HG02970 (cell line): Measurements from ENCODE around the gene FKBP9.
"Not testable (repeated sequence)": the region's sequence is repeated elsewhere in the genome, so short reads cannot be mapped to it uniquely, and the experiment has no call there.

Source experiments
- ATAC-seq: cut with Tn5 transposase; IDR thresholded peaks from one replicate; pipeline ENCODE4 v1.9.1; 2021; ENCODE audit warnings: mild to moderate bottlenecking, moderate library complexity, moderate number of reproducible peaks; ENCODE audit not compliant: unreplicated experiment, low FRiP score

Gene FKBP9

DNA sequence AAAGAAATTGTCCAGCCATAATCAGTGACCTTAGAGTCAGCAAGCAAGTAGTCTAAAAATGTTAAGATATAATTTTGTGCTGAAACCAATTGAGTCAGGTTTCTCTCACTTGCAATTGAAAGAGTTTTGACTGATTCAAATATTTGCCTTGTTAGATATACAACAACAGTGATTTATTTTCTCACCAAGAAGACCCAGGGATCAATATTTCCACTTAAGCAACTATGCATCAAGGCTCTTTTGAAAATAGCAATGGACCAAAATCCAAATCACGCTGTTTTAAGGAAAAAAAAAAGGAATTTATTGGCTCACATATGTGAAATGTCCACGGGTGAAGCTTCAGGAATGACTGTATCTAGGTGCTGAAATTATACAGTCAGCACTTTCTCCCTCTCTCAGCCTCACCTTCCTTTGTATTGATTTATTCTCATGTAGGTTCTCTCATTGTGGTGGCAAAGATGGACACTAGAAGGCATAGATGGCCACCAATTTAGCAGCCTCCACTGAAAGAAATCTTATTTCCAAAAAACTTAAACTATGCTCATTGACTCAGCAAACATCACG lies 9.7 kb upstream of the FKBP9 start:
- no peak for ATAC-seq

DNA sequence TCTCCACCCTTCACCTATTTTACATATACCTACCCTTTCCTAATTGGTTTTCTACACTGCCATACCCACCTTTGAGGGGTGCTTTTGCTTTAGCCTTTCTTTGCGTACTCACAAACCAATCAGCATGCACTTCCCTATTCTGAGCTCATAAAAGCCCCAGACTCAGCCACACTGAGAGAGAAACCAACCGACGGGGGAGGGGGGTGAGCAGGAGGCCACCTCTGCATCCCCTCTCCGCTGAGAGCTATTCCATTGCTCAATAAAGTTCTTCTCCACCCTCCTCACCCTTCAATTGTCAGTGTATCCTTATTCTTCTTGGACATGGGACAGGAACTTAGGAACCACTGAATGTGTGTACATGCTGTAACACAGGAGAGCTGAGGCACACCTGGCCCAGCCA lies 9.0 kb upstream of the FKBP9 start:
- ATAC-seq: no peak

DNA sequence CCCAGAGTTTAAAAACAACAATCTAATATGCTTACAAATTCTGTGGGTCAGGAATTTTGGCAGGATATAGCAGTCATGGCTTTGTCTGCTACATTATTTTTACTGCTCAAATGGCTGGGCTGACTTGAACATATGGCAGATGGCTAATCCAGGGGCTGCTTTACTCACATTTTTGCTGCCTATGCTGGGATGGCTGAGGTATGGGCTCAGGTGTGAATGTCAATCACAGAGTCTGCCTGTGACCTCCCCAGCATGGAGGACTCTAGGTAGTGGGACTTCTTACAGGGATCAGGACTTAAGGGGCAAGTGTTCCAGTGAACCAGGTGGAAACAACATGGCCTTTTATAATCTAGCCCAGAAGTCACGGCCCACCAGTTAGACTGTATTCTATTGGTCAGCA lies 4.4 kb upstream of the FKBP9 start:
- ATAC-seq: no peak

DNA sequence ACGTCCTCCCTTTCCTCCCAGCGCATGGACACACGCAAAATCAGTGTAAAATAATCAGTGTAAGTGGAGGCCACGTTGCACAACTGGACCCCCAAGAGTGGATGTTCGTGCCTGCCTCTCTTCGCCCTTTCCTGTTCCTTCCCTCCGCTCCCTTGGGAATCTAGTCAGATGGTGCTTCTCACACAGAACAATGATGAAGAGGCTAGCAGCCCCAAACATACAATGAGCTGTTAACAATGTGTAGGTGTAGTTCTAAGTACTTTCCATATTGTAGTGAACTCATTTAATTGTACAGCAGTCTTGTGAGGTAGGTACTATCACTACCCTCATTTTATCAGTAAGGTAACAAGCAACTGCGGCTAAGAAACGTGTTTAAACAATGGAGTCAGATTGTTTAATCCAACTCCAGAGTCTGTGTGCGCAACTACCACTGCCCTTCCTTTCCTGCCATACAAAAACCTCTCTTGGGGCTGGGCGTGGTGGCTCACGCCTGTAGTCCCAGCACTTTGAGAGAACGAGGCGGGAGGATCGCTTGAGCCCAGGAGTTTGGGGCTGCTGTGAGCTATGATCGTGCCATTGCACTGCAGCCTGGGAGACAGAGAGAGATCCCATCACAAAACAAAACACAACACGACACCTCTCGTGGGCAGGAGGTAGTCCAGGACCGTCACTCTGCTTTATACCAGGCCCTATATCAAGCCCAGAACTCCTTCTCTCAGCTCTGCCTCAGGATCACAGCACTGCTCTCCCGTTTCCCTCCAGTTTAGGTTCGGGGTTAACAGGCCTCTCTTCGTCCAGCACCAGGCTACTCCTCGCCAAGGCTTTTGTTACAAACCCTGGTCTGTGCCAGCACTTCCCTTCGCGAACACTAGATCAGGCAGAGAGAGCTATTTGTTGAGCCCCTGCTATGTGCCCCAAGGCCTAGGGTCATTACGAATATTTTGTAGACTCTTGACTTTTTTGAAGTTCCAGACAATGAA lies 1.1 kb downstream of the FKBP9 start:
- ATAC-seq: no peak

DNA sequence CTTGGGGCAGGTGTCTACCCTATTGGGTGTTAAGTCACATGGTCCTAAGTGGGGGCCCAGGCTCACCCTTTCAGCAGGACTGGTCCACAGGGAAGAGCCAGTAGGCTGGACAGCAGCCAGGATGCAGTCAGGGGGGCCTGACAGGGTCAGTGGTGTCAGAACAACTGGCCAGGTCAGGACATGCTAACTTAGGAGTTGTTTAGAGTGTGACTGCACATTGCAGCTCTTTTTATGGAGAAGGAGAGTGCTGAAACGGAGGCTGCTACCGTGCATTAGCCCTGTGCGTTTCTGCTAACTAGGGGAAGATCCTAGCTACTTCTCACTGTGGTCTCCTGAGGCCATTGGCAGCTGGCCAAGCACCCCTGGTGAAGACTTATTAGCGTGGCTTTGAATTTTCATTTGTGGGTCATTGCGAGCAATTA lies 6.7 kb downstream of the FKBP9 start:
- not testable (repeated sequence) for ATAC-seq

DNA sequence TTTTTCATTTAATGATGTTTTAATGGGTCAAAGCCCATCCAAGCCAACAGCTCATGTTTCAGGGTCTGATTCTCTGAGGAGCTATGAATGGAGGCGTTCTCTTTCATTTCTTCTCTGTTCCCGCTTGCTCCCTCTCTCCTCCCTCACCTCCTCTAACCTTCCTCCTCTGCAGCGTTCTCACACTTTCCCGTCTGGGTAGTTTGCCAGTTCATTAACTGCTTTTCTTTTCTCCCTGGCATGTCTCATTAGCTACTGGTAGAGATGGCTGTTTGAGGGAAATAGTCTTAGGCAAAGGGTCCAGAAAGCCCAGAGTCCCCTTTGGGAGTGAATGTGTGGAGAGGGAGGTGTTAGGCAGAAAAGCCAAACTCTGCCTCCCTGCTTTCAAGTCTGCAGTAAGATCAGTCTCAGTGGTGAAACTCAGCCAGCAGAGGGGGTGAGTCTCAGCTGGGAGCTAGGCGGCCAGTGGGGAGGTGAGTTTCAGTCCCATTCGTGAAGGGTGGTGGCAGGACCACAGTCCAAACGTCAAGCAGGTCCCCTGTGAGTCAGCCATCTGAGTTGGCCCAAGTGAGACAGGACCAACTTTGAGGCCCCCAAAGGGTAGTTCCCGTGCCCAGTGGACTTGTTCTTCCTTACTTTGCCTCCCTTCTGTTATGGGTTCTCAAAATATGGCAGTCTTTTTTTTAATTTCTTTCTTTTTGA lies 7.4 kb downstream of the FKBP9 start:
- peak; percentile 87 for ATAC-seq

DNA sequence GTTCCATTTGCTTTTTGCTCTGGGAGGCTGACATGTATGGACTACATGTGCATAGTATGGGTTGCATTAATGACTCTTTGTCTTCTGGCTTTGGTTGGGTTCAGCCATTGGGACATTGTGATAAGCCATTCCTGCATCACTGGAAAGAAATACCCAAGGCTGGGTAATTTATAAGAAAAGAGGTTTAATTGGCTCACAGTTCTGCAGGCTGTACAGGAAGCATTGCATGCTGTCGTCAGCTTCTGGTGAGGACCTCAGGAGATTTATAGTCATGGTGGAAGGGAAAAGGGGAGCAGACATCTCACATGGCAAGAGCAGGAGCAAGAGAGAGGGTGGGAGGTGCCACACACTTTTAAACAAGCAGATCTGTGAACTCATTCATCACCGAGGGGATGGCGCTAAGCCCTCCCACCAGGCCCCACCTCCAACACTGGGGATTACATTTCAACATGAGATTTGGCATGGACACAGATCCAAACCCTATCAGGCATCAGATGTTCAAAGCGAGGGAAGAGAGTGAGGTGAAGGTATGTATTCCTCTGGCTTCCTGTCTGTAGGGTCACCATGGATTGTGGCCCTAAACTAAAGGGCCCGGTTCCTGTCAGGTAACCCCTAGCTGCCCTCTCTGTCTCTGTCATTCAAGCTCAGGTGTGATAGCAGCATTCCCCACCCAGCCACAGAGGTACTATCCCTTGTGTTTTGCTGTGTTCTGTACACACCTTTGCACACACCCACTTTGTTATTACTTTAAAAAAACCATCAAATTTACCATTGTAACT lies 9.4 kb downstream of the FKBP9 start:
- not testable (repeated sequence) for ATAC-seq

DNA sequence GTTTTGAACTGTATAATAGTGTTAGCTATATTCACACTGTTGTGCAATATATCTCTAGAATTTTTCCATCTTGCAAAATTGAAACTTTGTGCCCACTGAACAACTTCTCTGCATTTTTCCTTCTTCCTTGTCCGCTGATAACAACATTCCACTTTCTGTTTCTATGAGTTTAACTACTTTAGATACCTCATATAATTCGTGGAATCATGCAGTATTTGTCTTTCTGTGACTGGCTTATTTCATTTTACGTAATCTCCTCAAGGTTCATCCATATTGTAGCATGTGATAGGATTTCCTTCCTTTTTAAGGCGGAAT lies 10.0 kb downstream of the FKBP9 start:
- ATAC-seq: not testable (repeated sequence)

DNA sequence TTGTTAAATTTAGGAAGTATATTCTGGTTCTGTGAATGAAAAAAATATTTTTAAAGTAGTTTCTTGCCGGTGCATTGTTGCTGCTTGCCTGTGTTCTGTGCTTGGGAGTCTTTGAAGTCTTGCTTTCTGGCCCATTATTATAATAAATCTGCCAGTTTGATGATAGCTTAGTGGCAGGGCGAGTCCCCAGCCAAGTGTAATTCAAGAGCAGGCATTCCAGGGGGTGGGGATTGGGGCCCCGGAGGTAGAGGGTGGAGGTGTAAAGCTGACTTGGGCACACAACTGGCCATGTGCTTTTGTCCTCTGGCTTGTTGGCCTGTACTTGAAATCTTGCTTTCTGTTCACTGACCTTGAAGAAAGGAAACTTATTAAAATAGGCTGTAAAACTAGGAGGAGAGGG lies 14.7 kb downstream of the FKBP9 start:
- not testable (repeated sequence) for ATAC-seq

DNA sequence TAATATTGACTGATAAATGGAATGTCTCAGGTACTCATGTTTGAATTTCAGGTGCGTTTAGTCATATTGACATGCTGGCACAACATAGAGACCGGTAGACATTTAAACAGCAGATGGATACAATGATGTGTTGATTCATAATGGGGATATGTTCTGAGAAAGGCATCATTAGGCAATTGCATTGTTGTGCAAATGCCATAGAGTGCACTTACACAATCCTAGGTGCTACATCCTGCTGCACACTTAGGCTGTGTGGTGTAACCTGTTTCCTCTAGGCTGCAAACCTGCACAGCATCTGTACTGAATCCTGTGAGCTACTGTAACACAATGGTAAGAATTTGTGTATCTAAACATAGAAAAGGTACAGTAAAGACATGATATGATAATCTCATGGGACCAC lies 19.9 kb downstream of the FKBP9 start:
- not testable (repeated sequence) for ATAC-seq

DNA sequence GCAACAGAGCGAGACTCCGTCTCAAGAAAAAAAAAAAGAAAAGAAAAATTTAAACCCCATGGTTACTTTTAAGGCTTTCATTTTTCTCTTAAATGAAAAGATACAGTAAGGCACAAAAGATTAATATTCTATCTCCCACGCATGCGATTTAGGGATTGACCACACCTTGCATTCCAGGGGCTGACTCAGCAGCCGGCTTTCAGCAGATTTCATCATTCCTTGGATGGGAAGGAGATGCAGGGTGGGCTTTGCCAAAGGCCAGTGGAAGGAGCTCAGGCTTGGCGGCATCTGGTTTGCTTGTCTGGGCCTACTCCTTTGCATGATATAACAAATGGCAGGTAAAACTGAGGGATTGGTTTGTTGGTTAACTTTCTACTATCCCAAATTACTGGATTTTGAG lies 22.0 kb downstream of the FKBP9 start:
- not testable (repeated sequence) for ATAC-seq

DNA sequence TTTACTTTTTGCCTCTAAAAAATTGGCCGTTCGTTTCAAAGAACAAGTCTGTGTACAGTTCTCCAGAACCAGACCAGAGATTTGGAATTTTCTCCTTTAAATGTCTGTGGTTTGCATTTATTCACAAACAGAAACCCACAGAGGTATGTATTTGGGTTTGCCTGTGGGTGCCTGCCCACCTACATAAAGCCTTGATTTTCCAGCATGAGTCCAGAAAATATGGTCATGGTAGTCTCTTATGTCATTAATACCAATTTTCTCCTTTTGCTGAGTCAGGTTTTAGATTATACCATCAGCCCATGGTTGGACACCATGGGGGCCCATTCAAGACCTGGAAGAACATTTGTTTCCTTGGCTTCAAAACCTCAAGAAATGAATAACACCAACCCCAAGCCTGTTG lies 22.7 kb downstream of the FKBP9 start:
- not testable (repeated sequence) for ATAC-seq

DNA sequence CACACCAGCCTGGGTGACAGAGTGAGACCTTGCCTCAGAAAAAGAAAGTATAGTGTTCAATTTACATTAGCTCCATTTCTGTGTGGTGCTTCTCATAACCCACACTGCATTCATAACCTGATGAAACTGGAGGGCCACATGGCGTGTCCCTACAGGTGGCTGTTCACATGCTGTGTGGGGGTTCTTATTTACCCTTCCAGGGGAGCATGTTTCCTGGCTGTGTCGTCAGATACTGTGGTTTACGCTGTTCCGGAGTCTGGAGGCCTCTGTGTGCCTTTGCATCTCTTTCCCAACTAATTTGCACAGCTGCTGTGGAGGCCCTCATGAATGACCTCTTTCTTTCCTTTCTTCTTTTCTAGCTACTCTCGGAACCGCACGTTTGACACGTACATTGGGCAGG lies 30.9 kb downstream of the FKBP9 start:
- not testable (repeated sequence) for ATAC-seq

DNA sequence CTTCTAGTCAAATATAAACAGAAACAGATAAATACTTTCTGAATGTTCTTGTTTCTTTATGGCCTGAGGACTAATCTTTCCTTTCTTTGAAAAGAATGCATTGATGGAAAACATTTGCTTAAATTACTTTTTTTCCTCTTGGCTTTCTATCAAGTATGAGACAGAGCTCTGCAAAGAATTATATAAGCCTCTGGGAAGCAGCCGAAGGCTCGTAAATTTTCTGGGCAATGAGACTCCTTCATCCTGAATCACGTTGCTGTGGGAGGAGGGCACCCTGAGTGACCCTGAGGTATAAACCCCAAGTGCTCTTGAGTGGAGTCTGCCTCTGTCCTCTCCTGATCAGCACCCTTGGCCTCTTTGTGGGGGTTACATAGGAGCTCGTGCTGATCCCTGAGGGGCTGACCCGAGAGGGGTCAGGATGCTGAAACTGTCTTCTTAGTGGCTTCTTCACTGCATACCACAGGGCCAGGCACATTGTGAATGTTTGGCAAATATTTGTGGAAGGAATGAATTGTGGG lies 33.9 kb downstream of the FKBP9 start:
- ATAC-seq: not testable (repeated sequence)

DNA sequence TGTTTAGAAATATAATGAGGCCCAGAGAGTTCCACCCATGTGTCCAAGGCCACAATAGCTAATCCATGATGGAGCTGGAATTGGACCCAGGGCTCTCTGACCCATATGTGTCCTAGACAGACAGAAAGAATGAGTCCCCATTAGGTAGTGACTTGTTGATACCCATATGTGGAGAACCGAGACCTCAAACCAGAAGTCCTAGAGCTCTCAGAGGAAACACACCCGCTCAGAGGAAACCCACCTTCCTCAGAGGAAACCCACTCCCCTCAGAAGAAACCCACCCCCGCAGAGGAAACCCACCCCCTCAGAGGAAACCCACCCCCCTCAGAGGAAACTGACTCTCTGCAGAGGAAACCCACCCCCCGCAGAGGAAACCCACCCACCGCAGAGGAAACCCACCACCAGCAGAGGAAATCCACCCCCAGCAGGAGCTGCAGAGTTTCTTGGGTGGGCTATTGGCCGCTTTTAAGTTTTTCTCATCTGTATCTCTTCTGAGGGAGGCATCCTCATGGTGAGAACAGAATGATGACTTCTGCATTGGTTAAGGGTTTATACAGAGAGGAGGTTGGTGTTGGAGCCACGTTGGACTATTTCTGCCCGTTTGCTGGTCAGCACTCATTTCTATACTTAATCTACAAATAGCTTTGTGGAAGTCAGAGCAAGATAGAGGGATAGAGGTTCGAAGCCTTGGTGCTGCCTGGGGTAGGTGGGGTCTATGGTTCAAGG lies 34.9 kb downstream of the FKBP9 start:
- ATAC-seq: not testable (repeated sequence)

DNA sequence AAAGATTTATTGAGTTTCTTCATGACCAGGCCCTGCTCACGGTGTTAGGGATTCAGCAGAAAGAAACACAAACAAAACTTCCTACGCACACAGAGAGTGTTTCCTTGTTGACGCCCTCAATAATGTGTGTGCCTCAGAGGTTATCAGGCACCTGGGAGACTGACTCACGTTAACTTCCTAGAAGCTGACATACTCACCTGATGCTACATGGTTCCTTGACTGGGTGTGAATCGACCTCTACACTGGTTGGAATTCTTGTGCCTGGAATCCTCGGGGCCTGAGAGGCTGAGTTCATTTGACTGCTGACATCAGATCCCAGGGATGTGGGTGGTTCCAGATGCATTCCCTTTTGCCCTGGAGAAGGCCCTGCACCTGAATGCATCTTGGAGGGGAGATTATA lies 35.5 kb downstream of the FKBP9 start:
- ATAC-seq: not testable (repeated sequence)

DNA sequence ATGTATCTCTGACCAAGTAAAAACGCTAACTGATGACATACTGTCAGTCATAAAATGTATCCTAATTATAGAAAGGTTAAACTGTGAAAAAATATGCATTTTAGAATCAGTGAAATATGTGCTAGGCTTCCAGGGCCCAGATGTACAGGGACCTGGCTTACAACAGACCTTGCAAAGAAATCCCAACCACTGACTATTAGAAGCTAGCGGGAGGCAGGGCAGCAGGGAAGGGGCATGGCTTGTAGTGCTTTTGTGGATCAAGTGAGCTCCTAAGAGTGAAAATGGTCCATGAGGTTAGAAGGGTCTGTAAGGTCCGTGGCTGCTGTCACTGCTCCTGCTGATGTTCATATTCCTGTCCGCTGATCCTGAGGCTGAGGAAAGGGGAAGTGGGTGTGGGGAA lies 40.7 kb downstream of the FKBP9 start:
- not testable (repeated sequence) for ATAC-seq

DNA sequence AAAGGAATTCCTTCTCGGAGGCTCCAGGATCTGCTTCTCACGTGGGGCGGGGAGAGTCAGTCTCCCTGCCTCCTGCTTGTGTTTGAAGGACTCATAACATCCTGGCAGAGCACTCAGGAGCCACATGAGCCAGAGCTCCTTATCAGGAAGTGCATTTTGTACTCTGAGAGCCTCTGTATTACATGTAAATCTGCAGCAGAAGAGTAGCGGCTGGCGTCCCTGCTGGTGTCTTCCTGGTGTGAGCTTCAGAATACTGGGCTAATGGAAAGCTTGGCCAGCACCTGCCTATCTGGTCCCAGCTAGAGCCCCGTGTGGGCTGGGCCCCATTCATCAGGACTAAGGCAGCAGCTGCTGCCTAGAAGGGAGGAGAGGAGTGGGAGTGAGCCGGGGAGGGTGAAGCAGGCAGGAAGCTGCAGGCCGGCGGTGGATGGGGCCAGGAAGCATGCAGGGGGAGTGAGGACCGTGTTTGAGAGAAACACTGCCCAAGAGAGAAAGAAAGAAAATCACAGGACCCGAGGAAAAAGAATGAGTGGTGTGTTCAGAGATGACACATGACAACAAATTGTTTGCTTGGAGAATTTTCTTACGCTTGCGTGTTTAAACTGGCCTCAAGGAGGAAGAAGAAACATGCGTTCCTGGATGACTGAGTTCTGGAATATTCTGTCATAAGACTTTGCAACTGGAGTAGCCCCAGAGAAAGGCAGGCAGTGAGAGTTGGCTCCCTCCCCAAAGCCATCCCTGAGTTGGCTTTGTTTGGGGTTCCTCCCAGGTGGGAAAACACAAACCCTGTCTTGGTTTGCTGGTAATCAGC lies 41.3 kb downstream of the FKBP9 start:
- ATAC-seq: not testable (repeated sequence)

DNA sequence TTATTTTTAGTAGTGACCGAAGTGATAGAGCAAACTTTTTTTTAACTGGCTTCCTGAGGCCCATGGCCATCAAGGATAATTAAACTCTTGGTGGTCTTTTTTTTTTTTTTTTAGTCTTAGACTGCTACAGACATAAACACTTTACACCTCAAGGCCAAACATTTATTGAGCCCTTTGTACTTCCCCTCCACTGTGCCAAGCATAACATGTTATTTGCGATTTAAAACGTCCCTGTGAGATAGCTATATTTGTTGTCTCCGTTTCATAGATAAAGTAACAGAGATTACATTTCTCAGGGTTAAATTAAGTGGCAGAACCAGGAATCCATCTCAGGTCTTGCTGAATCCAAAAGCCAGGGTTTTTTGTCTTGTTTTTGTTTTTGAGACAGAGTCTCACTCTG lies 42.1 kb downstream of the FKBP9 start:
- ATAC-seq: not testable (repeated sequence)
